ENCODE results near the gene CUL3. TPM values are rescaled to one million over a fixed set of nuclear protein-coding genes. Genes with fewer than 3 reads are reported as not detected.

CUL3 gene
- total and polyA plus RNA-seq, 8 donors = 6.1 to 155 (median 53.2) TPM

GRCh38 chr2:224444021-224444420 is 141.1 kb downstream of the CUL3 start:
- no peak for TF ChIP-seq CTCF (IDR thresholded peaks at IDR 0.05)
- no peak for TF ChIP-seq POLR2AphosphoS5 (IDR thresholded peaks at IDR 0.05)
- TF ChIP-seq POLR2A (IDR thresholded peaks at IDR 0.05) = no peak
- no peak for TF ChIP-seq EP300 (IDR thresholded peaks at IDR 0.05)
- no peak for DNase-seq
- Histone ChIP-seq H3K27ac (no peak overlapping the region), H3K27me3 (peaks cover 0 to 20% (median 5%) of the 10 kb centered on the region in 3 donors), H3K4me3 (no peak overlapping the region), H3K4me1 (peaks cover 0 to 14% (median 12%) of the 10 kb centered on the region in 4 donors), H3K9me3 (no peaks in the 10 kb centered on the region), H3K36me3 (no peaks in the 10 kb centered on the region)
- 79 to 84% (median 82%) methylated on average over 5 of the region's 5 CpGs for WGBS, 5 donors
- intact Hi-C loops (cut with DNase I; ENCODE audit: low total_unique reads) = loop anchor here (10.0 kb wide), 1 partner anchor 79 kb away; no protein-coding TSS in a partner anchor

- H3K36me3 ChIP-seq = no peaks in the 10 kb centered on the region
- peak in 1 of 2 donors; percentile 76 for DNase-seq
- peaks cover 0 to 14% (median 12%) of the 10 kb centered on the region in 4 donors for H3K4me1 ChIP-seq
- H3K27ac ChIP-seq = peak overlapping the region in 2 of 5 donors; percentile 0 to 45
- H3K27me3 ChIP-seq = peaks cover 0 to 20% (median 5%) of the 10 kb centered on the region in 3 donors
- intact Hi-C loops (cut with DNase I; ENCODE audit: low total_unique reads) = loop anchor here (10.0 kb wide), 1 partner anchor 78 kb away; no protein-coding TSS in a partner anchor
- 1 to 3% (median 3%) methylated on average over 35 to 82 of the region's 82 CpGs for WGBS, 5 donors
- H3K9me3 ChIP-seq = no peaks in the 10 kb centered on the region
- TF ChIP-seq POLR2A (IDR thresholded peaks at IDR 0.05) = no peak
- no peak for TF ChIP-seq CTCF (IDR thresholded peaks at IDR 0.05)
- no peak for TF ChIP-seq POLR2AphosphoS5 (IDR thresholded peaks at IDR 0.05)
- no peak for TF ChIP-seq EP300 (IDR thresholded peaks at IDR 0.05)
- peak overlapping the region; percentile 51 to 73 (median 58) for H3K4me3 ChIP-seq
Observed at GRCh38 chr2:224442071-224442967, 142.8 kb downstream of the CUL3 start.

- intact Hi-C loops (cut with DNase I; ENCODE audit: low total_unique reads) = loop anchor here (10.0 kb wide), 1 partner anchor 76 kb away; no protein-coding TSS in a partner anchor
- WGBS, 5 donors = 51 to 71% (median 56%) methylated on average over 5 of the region's 5 CpGs
Observed at GRCh38 chr2:224440988-224441387, 144.2 kb downstream of the CUL3 start.

More at GRCh38 chr2:224440988-224441387, 144.2 kb downstream of the CUL3 start:
- TF ChIP-seq POLR2AphosphoS5 (IDR thresholded peaks at IDR 0.05) (no peak), CTCF (IDR thresholded peaks at IDR 0.05) (no peak), EP300 (IDR thresholded peaks at IDR 0.05) (no peak), POLR2A (IDR thresholded peaks at IDR 0.05) (no peak)
- no peaks in the 10 kb centered on the region for H3K36me3 ChIP-seq
- peak in 1 of 2 donors; percentile 18 for DNase-seq
- H3K9me3 ChIP-seq = no peaks in the 10 kb centered on the region
- H3K27me3 ChIP-seq = peaks cover 0 to 20% (median 5%) of the 10 kb centered on the region in 3 donors
- H3K27ac ChIP-seq = no peak overlapping the region
- H3K4me1 ChIP-seq = peaks cover 0 to 14% (median 12%) of the 10 kb centered on the region in 4 donors
- H3K4me3 ChIP-seq = no peak overlapping the region

Measured in stomach (tissue), 9 donors.